ENCODE results near the gene LARGE1.

GRCh38 chr22:33426451-33426850 lies 493.8 kb downstream of the LARGE1 start:
- TF ChIP-seq, protein P1, sequence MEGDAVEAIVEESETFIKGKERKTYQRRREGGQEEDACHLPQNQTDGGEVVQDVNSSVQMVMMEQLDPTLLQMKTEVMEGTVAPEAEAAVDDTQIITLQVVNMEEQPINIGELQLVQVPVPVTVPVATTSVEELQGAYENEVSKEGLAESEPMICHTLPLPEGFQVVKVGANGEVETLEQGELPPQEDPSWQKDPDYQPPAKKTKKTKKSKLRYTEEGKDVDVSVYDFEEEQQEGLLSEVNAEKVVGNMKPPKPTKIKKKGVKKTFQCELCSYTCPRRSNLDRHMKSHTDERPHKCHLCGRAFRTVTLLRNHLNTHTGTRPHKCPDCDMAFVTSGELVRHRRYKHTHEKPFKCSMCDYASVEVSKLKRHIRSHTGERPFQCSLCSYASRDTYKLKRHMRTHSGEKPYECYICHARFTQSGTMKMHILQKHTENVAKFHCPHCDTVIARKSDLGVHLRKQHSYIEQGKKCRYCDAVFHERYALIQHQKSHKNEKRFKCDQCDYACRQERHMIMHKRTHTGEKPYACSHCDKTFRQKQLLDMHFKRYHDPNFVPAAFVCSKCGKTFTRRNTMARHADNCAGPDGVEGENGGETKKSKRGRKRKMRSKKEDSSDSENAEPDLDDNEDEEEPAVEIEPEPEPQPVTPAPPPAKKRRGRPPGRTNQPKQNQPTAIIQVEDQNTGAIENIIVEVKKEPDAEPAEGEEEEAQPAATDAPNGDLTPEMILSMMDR (IDR thresholded peaks at IDR 0.05) = no peak
- TF ChIP-seq POLR2A (IDR thresholded peaks at IDR 0.05) = no peak
- TF ChIP-seq POLR2AphosphoS5 (IDR thresholded peaks at IDR 0.05; ENCODE audit: insufficient read depth in 1 of 2, low read depth in 1 of 2) = no peak
